WTC11 (cell line): ENCODE results near the gene CTSK. TPM values are rescaled to one million over a fixed set of nuclear protein-coding genes. Genes with fewer than 3 reads are reported as not detected.

Experiments used
- ATAC-seq: fragments of 200-7000 bp; cut with Tn5 transposase; 2 replicates; pipeline ENCODE4 v1.10.0; 2021; ENCODE audit warnings: mild to moderate bottlenecking, moderate library complexity
- CTCF ChIA-PET: fragments of 300-600 bp; sonication (Branson Sonifier 250); formaldehyde crosslinking; loops from one replicate; lab custom pipeline; 2021; ENCODE audit warnings: antibody characterized with exemption; lab: Charles Lee
- POLR2A ChIA-PET: fragments of 350-600 bp; sonication (Branson Sonifier 250); formaldehyde crosslinking; loops from one replicate; lab custom pipeline; 2021; ENCODE audit warnings: antibody characterized with exemption; lab: Charles Lee
- DNase-seq: peaks from one replicate; pipeline ENCODE4 v3.0.0; 2021; ENCODE audit warnings: low spot score
- H3K27ac Mint-ChIP-seq: 2 replicates; pipeline ENCODE4 v1.8.0; 2021; ENCODE audit warnings: mixed read lengths
- H3K27me3 Mint-ChIP-seq: 2 replicates; pipeline ENCODE4 v1.8.0; 2021; ENCODE audit warnings: low read depth, mild to moderate bottlenecking, moderate library complexity, mixed read lengths
- H3K36me3 Mint-ChIP-seq: 2 replicates; pipeline ENCODE4 v1.8.0; 2021; ENCODE audit warnings: mixed read lengths
- H3K4me1 Mint-ChIP-seq: 2 replicates; pipeline ENCODE4 v1.8.0; 2022; ENCODE audit warnings: mixed read lengths
- H3K4me3 Mint-ChIP-seq: 2 replicates; pipeline ENCODE4 v1.8.0; 2021; ENCODE audit warnings: mild to moderate bottlenecking, moderate library complexity, mixed read lengths
- H3K9me3 Mint-ChIP-seq: 2 replicates; pipeline ENCODE4 v1.8.0; 2021; ENCODE audit warnings: mixed read lengths
- ATF1 ChIP-seq: sonication (generic); formaldehyde crosslinking; IDR thresholded peaks from 2 replicates; pipeline ENCODE4 v1.8.1; 2023; ENCODE audit warnings: mild to moderate bottlenecking, moderate library complexity, missing genetic modification reagents
- ATF2 ChIP-seq: sonication (generic); formaldehyde crosslinking; IDR thresholded peaks from 2 replicates; pipeline ENCODE4 v1.8.1; 2022; ENCODE audit warnings: low read depth, missing genetic modification reagents, borderline replicate concordance
- ERG ChIP-seq: fragments of 250-450 bp; sonication (Bioruptor Pico); IDR thresholded peaks from 2 replicates; pipeline ENCODE4 v1.8.0; 2021; ENCODE audit warnings: mild to moderate bottlenecking
- IRF1 ChIP-seq: sonication (generic); formaldehyde crosslinking; IDR thresholded peaks from 2 replicates; pipeline ENCODE4 v1.8.0; 2023; ENCODE audit warnings: missing genetic modification reagents
- MAX ChIP-seq: sonication (generic); formaldehyde crosslinking; IDR thresholded peaks from 2 replicates; pipeline ENCODE4 v1.8.0; 2022; ENCODE audit warnings: mild to moderate bottlenecking, missing genetic modification reagents
- NFE2L1 ChIP-seq: sonication (generic); formaldehyde crosslinking; IDR thresholded peaks from 2 replicates; pipeline ENCODE4 v1.8.1; 2023; ENCODE audit warnings: missing genetic modification reagents
- PRRX2 ChIP-seq: fragments of 250-450 bp; sonication (Bioruptor Pico); IDR thresholded peaks from 2 replicates; pipeline ENCODE4 v1.8.0; 2021; ENCODE audit warnings: mild to moderate bottlenecking
- RELA ChIP-seq: sonication (generic); formaldehyde crosslinking; IDR thresholded peaks from 2 replicates; pipeline ENCODE4 v1.8.1; 2022; ENCODE audit warnings: missing genetic modification reagents, mild to moderate bottlenecking, borderline replicate concordance
- SMAD3 ChIP-seq: sonication (generic); formaldehyde crosslinking; IDR thresholded peaks from 2 replicates; pipeline ENCODE4 v1.8.0; 2022; ENCODE audit warnings: missing genetic modification reagents, mild to moderate bottlenecking, borderline replicate concordance
- SP1 ChIP-seq: sonication (generic); formaldehyde crosslinking; conservative IDR thresholded peaks from 2 replicates; pipeline ENCODE4 v1.8.1; 2022; ENCODE audit warnings: missing genetic modification reagents
- ZNF425 ChIP-seq: fragments of 250-450 bp; sonication (Bioruptor Pico); conservative IDR thresholded peaks from 2 replicates; pipeline ENCODE4 v1.9.0; 2021; ENCODE audit warnings: mild to moderate bottlenecking
- ZNF671 ChIP-seq: fragments of 250-450 bp; sonication (Bioruptor Pico); IDR thresholded peaks from 2 replicates; pipeline ENCODE4 v1.8.0; 2021; ENCODE audit warnings: mild to moderate bottlenecking
- ZSCAN18 ChIP-seq: fragments of 250-450 bp; sonication (Bioruptor Pico); IDR thresholded peaks from 2 replicates; pipeline ENCODE4 v2.1.2; 2022; ENCODE audit warnings: mild to moderate bottlenecking, moderate library complexity
- total RNA-seq: library from RNA; stranded (reverse); gene quantifications from 3 replicates; pipeline ENCODE4 v1.2.3, GENCODE V29; 2021
- TF ChIP-seq, protein P1 (sequence below): sonication (generic); formaldehyde crosslinking; IDR thresholded peaks from 2 replicates; pipeline ENCODE4 v1.8.0; 2023; ENCODE audit warnings: missing genetic modification reagents, mild to moderate bottlenecking, borderline replicate concordance

The CTSK gene
- total RNA-seq, 1 experiment from 2014 or later, result 9.4 TPM

GRCh38 chr1:150843474-150843873, 35.4 kb upstream of the CTSK start:
- DNase-seq, result no peak
- no peak for ATAC-seq
- Mint-ChIP-seq H3K27ac (no peak overlapping the region), H3K4me3 (no peak overlapping the region), H3K4me1 (peaks cover 10% of the 10 kb centered on the region)
- TF ChIP-seq ATF1 (CRISPR knock-in tag), result no peak
- no peak for TF ChIP-seq NFE2L1
- no peak for TF ChIP-seq ZNF671 (CRISPR knock-in tag)
- TF ChIP-seq ZNF425, result no peak
- TF ChIP-seq ZSCAN18, result no peak
- TF ChIP-seq ERG (CRISPR knock-in tag), result no peak
- no peak for TF ChIP-seq SMAD3 (CRISPR knock-in tag)
- TF ChIP-seq MAX (CRISPR knock-in tag), result no peak
- no peak for TF ChIP-seq PRRX2 (CRISPR knock-in tag)
- no peak for TF ChIP-seq RELA (CRISPR knock-in tag)
- no peak for TF ChIP-seq IRF1 (CRISPR knock-in tag)
- TF ChIP-seq, protein P1, sequence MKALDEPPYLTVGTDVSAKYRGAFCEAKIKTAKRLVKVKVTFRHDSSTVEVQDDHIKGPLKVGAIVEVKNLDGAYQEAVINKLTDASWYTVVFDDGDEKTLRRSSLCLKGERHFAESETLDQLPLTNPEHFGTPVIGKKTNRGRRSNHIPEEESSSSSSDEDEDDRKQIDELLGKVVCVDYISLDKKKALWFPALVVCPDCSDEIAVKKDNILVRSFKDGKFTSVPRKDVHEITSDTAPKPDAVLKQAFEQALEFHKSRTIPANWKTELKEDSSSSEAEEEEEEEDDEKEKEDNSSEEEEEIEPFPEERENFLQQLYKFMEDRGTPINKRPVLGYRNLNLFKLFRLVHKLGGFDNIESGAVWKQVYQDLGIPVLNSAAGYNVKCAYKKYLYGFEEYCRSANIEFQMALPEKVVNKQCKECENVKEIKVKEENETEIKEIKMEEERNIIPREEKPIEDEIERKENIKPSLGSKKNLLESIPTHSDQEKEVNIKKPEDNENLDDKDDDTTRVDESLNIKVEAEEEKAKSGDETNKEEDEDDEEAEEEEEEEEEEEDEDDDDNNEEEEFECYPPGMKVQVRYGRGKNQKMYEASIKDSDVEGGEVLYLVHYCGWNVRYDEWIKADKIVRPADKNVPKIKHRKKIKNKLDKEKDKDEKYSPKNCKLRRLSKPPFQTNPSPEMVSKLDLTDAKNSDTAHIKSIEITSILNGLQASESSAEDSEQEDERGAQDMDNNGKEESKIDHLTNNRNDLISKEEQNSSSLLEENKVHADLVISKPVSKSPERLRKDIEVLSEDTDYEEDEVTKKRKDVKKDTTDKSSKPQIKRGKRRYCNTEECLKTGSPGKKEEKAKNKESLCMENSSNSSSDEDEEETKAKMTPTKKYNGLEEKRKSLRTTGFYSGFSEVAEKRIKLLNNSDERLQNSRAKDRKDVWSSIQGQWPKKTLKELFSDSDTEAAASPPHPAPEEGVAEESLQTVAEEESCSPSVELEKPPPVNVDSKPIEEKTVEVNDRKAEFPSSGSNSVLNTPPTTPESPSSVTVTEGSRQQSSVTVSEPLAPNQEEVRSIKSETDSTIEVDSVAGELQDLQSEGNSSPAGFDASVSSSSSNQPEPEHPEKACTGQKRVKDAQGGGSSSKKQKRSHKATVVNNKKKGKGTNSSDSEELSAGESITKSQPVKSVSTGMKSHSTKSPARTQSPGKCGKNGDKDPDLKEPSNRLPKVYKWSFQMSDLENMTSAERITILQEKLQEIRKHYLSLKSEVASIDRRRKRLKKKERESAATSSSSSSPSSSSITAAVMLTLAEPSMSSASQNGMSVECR (CRISPR knock-in tag), result no peak
- TF ChIP-seq SP1, result no peak
- TF ChIP-seq ATF2 (CRISPR knock-in tag), result no peak
- TF ChIP-seq, all 79 proteins: peak for 0
- Mint-ChIP-seq H3K36me3 (peaks cover 16% of the 10 kb centered on the region), H3K27me3 (no peaks in the 10 kb centered on the region), H3K9me3 (no peaks in the 10 kb centered on the region)
- POLR2A ChIA-PET, result no interaction called here
- CTCF ChIA-PET, result interaction anchor here (1.6 kb wide), 1 partner anchor 153 kb away, joined by 3 read pairs; no protein-coding TSS in a partner anchor
